Measurements from ENCODE around the gene ZNF793.

Gene ZNF793

GRCh38 chr19:37506387-37507166 is at the start of gene ZNF793:
Gene ZNF793, plus strand, starts transcription at chr19:37506939. Its CDS starts 16,501 bp downstream, at chr19:37523440.
- peak; percentile 87 for DNase-seq (ENCODE audit: low spot score)

GRCh38 chr19:37466277-37466797 is 40.4 kb upstream of the ZNF793 start:
- no peak for DNase-seq (ENCODE audit: low spot score)

GRCh38 chr19:37466798-37467607 is 39.7 kb upstream of the ZNF793 start, which contains the start of gene ZNF569:
Gene ZNF569, minus strand, starts transcription at chr19:37467444. Its CDS starts 22,523 bp downstream, at chr19:37444921.
- peak; percentile 95 for DNase-seq (ENCODE audit: low spot score)

GRCh38 chr19:37467608-37468090 is 39.1 kb upstream of the ZNF793 start:
- no peak for DNase-seq (ENCODE audit: low spot score)

DNA sequence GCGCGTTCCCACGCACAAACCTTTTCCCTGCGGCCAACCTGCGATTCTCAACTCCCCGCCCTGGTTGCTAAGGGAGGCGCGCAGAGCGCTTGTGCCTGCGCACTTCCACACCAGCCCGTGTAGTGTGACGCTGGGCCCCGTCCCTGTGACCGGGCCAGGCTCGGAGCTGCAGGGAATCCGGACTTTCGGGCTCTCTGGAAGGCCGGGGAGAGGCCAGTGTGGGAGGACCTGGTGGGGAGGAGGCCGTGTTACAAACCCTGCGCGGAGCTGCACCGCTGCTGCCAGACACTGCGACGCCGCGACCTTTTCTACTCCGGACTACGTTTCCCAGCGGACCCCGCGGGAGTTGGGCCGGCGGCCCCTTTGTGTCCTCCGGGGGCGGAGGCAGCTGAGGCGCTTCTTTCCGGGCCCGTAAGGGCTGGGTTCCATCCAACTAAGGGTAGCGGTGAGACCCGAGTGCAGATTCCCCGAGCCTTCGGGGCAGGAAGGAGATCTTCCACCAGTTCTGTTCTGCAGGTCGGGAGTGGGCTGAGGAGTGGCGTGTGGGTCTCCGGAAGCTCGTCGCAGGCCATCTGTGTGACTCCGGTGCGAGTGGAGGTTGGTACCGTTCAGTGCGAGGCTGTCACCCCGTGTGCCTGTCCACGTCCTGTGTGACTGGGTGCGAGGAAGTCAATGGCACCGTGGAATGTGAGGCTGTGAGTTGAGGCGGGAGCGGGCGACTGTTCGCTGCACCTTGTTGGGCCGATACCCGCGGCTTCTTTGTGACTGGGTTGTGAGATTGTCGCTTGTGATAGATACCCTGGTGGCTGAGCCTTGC is 37.6 kb upstream of the ZNF793 start, which contains the start of gene ZNF570:
Gene ZNF570, plus strand, starts transcription at position 396 of the 817 bp plus-strand sequence. CDS start 999 bp downstream, outside the sequence.
- peak; percentile 83 for DNase-seq (ENCODE audit: low spot score)

- DNase-seq (ENCODE audit: low spot score) = no peak
Observed at GRCh38 chr19:37470216-37470615, 36.5 kb upstream of the ZNF793 start.

DNA sequence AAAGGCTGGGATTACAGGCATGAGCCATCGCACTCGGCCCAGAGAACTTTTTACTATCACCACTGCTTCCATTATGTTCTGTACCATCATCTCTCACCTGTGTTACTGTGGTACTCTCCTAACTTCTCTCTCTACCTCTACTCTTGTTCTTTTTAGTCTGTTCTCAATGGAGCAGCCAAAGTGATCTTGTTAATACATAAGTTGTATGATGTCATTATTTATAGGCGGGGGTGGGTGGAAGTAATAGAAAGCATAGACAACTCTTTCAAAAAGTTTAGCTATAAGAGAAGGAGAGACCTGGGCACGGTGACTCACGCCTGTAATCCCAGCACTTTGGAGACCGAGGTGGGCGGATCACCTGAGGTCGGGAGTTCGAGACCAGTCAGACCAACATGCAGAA is 34.6 kb upstream of the ZNF793 start:
- DNase-seq (ENCODE audit: low spot score) = no peak

DNA sequence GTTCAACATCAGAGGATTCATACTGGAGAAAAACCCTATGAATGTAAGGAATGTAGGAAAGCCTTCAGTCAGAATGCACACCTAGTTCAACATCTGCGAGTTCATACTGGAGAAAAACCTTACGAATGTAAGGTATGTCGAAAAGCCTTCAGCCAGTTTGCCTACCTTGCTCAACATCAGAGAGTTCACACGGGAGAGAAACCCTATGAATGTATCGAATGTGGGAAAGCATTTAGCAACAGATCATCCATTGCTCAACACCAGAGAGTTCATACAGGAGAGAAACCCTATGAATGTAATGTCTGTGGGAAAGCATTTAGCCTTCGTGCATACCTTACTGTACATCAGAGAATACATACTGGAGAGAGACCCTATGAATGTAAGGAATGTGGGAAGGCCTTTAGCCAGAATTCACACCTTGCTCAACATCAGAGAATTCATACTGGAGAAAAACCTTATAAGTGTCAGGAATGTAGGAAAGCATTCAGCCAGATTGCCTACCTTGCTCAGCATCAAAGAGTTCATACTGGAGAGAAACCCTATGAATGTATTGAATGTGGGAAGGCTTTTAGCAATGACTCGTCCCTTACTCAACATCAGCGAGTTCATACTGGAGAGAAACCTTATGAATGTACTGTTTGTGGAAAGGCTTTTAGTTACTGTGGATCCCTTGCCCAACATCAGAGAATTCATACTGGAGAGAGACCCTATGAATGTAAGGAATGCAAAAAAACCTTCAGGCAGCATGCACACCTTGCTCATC is 22.2 kb upstream of the ZNF793 start:
- no peak for DNase-seq (ENCODE audit: low spot score)

DNA sequence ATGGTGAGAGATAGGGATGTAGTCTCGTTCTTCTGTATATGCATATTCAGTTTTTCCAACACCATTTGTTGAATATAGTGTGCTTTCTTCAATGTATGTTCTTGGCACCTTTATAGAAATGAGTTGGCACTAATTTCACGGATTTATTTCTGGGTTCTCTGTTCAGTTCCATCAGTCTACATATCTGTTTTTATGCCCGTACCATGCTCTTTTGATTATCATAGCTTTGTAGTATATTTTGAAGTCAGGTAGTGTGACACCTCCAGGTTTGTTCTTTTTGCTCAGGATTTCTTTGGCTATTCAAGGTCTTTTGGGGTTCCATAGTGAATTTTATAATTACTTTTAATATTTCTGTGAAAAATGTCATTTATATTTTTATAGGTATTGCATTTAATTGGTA is 14.5 kb upstream of the ZNF793 start:
- DNase-seq (ENCODE audit: low spot score) = no peak

GRCh38 chr19:37505958-37506386 is 767 bp upstream of the ZNF793 start:
- no peak for DNase-seq (ENCODE audit: low spot score)

DNA sequence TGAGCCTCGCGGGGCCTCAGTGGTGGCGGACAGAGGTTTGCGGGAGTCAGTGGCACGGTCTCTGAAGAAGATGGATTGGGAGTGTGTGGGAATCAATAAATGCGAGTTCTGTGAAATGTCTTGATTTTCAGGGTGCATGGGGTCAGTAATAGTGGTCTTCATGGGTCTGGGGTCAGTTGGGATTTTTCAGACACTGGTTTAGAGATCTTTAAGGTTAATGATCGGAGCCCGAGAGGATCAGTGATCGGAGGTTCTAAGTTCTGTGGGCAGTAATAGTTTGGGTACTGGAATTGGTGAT is 377 bp downstream of the ZNF793 start:
- DNase-seq (ENCODE audit: low spot score) = peak; percentile 25

GRCh38 chr19:37511186-37511585 is 4.4 kb downstream of the ZNF793 start:
- no peak for DNase-seq (ENCODE audit: low spot score)

GRCh38 chr19:37511821-37512220 is 5.1 kb downstream of the ZNF793 start:
- no peak for DNase-seq (ENCODE audit: low spot score)

DNA sequence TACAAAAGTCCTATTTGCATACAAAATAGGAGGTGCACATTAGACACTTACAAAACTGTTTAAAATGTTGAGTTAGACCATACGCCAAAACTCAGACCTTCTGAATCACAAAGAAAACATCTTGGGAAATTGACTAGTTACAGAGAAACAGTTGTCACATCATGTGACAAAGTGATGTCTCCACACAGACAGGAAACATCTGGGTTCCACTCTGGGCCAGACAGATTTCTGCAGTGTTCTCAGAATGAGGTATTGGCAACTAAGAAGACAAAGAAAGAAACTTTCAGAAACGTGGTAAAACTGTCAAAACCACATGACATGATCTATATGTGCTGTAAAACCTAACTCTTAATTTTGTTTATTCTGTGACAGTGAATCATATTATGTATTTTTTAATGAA is 6.7 kb downstream of the ZNF793 start:
- DNase-seq (ENCODE audit: low spot score) = no peak

GRCh38 chr19:37519890-37520289 is 13.2 kb downstream of the ZNF793 start:
- DNase-seq (ENCODE audit: low spot score) = no peak

DNA sequence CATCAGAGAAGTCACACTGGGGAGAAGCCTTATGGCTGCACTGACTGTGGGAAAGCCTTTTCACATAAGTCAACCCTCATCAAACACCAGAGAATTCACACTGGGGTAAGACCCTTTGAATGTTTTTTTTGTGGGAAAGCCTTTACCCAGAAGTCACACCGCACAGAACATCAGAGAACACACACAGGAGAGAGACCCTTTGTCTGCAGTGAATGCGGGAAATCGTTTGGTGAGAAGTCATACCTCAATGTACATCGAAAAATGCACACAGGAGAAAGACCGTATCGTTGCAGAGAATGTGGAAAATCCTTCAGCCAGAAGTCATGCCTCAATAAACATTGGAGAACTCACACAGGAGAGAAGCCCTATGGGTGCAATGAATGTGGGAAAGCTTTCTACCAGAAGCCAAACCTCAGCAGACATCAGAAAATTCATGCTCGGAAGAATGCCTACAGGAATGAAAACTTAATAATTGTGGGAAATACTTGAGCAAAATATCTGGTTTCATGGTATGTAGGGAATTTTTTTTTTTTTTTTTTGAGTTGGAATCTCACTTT is 30.7 kb downstream of the ZNF793 start:
- DNase-seq (ENCODE audit: low spot score) = no peak

DNA sequence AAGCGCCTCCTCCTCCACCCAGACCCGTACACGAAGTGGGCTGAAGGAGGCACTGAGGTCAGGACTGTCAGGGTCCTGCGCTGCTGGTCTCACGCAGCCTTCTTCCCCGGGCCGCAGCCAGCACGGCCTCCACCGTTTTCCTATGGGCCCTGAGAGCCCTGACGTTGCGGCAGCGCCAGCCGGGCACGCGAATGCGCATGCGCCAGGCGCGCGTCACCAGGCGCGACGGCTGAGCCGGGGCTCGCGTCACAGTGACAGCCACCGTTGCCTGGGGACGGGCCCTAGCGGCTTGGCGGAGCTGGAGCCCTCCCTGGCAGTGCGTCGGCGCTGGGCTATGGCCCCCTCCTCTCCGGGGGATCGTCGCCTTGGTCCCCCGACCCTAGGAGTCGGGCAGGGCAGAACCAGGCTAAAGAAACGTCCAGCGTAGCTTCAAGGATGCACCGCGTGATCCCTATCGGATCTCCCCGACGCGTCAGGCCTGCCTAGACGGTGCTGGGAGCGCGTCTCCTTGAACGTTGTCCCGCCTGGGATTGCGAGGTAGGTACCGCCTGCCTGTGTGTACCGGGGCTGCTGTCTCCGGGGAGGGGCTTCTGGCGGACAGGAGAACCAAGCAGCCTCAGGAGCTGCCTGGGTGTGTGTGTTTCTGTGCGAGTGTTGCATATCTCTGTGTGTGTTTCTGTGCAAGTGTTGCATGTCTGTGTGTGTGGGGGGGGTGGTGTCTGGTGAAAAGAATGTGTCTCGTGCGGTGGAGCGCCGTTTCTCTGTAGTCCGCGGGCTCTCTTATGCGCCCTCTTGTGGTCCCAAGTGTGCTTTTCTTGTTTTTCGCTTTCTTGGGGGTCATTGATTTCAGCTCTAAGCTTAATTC is 44.6 kb downstream of the ZNF793 start:
- no peak for DNase-seq (ENCODE audit: low spot score)

GRCh38 chr19:37563518-37563917 is 56.8 kb downstream of the ZNF793 start:
- DNase-seq (ENCODE audit: low spot score) = no peak

GRCh38 chr19:37564624-37565369 is 58.1 kb downstream of the ZNF793 start:
- DNase-seq (ENCODE audit: low spot score) = no peak

All from pons (tissue), 1 donor.